Naive B cell (primary cell): ENCODE data around the gene CBR4. TPM values are rescaled to one million over a fixed set of nuclear protein-coding genes. Genes with fewer than 3 reads are reported as not detected.
"Not testable (repeated sequence)": the region's sequence is repeated elsewhere in the genome, so short reads cannot be mapped to it uniquely, and the experiment has no call there.

Source experiments
- ATAC-seq, 2 donors: fragments of 150-1000 bp; cut with Tn5 transposase; 2 replicates each; pipeline ENCODE4 v1.10.0; 2021; ENCODE audit warnings: low read depth in 2 of 2, mild to moderate bottlenecking in 2 of 2, moderate library complexity in 2 of 2
- DNase-seq: peaks from one replicate; pipeline ENCODE4 v3.0.0; 2022
- H3K27ac Mint-ChIP-seq, 6 donors: one replicate each; pipeline ENCODE4 v1.8.0; 2020 to 2022; ENCODE audit warnings: mild to moderate bottlenecking in 6 of 6, mixed read lengths in 6 of 6, moderate library complexity in 5 of 6, inconsistent platforms in 2 of 6
- H3K27me3 Mint-ChIP-seq, 3 donors: one replicate each; pipeline ENCODE4 v1.8.0; 2021 to 2022; ENCODE audit warnings: mixed read lengths in 3 of 3, mild to moderate bottlenecking in 1 of 3
- H3K36me3 Mint-ChIP-seq, 2 donors: one replicate each; pipeline ENCODE4 v1.8.0; 2020 to 2022; ENCODE audit warnings: mixed read lengths in 2 of 2, inconsistent platforms in 1 of 2, mild to moderate bottlenecking in 1 of 2
- H3K4me1 Mint-ChIP-seq, 3 donors: one replicate each; pipeline ENCODE4 v1.8.0; 2020 to 2022; ENCODE audit warnings: mixed read lengths in 3 of 3, inconsistent platforms in 1 of 3, mild to moderate bottlenecking in 1 of 3, moderate library complexity in 1 of 3
- H3K4me3 Mint-ChIP-seq, 8 donors: one replicate each; pipeline ENCODE4 v1.8.0; 2020 to 2022; ENCODE audit warnings: mild to moderate bottlenecking in 8 of 8, mixed read lengths in 8 of 8, moderate library complexity in 8 of 8, inconsistent platforms in 2 of 8
- H3K9me3 Mint-ChIP-seq, 7 donors: one replicate each; pipeline ENCODE4 v1.8.0; 2020 to 2022; ENCODE audit warnings: mixed read lengths in 7 of 7, mild to moderate bottlenecking in 5 of 7, inconsistent platforms in 2 of 7, moderate library complexity in 1 of 7
- polyA plus RNA-seq, 6 donors: library from polyadenylated mRNA; unstranded; fragments of 300-500 nt; fragmentation: Illumina TruSeq; gene quantifications; one replicate each; pipeline ENCODE4 v1.2.3, GENCODE V29; 2021; ENCODE audit warnings: low read depth in 6 of 6

Gene CBR4
- polyA plus RNA-seq, 6 donors from 2014 or later: 0.14 to 10.5 (median 7.4) TPM

- Mint-ChIP-seq H3K27ac (no peak overlapping the region), H3K27me3 (no peaks in the 10 kb centered on the region), H3K4me1 (no peaks in the 10 kb centered on the region), H3K4me3 (no peak overlapping the region), H3K9me3 (no peaks in the 10 kb centered on the region), H3K36me3 (no peaks in the 10 kb centered on the region)
- ATAC-seq (no peak), DNase-seq (no peak)
These were observed 34.8 kb upstream of the CBR4 start for GRCh38 chr4:169044714-169045447.

- H3K27ac Mint-ChIP-seq: no peak overlapping the region
- no peaks in the 10 kb centered on the region for H3K4me1 Mint-ChIP-seq
- no peaks in the 10 kb centered on the region for H3K36me3 Mint-ChIP-seq
- no peak for ATAC-seq
- no peak for DNase-seq
- no peak overlapping the region for H3K4me3 Mint-ChIP-seq
- no peaks in the 10 kb centered on the region for H3K27me3 Mint-ChIP-seq
- no peaks in the 10 kb centered on the region for H3K9me3 Mint-ChIP-seq
These were observed 32.6 kb upstream of the CBR4 start for GRCh38 chr4:169042608-169043007.

DNA sequence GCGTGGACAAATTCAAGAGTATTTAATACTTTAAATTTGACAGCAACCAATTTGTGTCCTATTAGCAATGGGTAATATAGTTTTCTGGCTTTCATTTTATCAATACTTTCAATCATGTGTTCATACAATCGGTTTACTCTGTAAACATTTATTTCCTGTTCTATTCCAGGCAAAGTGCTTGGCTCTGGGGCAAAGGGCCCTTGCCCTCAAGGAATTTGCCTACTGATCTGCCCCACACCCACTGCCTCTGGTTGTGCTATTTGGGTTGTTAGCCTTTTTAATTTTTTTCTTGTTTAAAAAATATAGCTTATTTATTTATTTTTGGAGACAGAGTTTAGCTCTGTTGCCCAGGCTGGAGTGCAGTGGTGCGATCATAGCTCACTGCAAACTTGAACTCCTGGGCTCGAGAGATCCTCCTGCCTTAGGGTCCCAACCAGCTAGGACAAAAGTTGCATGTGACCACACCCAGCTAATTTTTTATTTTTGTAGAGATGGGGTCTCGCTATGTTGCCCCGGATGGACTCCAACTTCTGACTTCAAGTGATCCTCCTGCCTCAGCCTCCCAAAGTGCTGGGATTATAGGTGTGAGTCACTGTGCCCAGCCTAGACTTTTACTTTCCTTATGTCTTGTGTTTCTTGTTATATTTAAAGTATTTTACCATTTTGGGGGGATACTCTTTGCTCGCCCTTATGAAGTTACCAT lies 30.7 kb upstream of the CBR4 start:
- ATAC-seq: no peak
- H3K27ac Mint-ChIP-seq: no peak overlapping the region
- no peak overlapping the region for H3K4me3 Mint-ChIP-seq
- no peak for DNase-seq
- no peaks in the 10 kb centered on the region for H3K9me3 Mint-ChIP-seq
- H3K36me3 Mint-ChIP-seq: no peaks in the 10 kb centered on the region
- no peaks in the 10 kb centered on the region for H3K4me1 Mint-ChIP-seq
- no peaks in the 10 kb centered on the region for H3K27me3 Mint-ChIP-seq

- ATAC-seq: no peak
- no peak for DNase-seq
- H3K4me1 Mint-ChIP-seq: no peaks in the 10 kb centered on the region
- no peaks in the 10 kb centered on the region for H3K9me3 Mint-ChIP-seq
- H3K36me3 Mint-ChIP-seq: no peaks in the 10 kb centered on the region
- no peaks in the 10 kb centered on the region for H3K27me3 Mint-ChIP-seq
- no peak overlapping the region for H3K4me3 Mint-ChIP-seq
- H3K27ac Mint-ChIP-seq: no peak overlapping the region
These were observed 29.3 kb upstream of the CBR4 start for GRCh38 chr4:169039251-169039954.

GRCh38 chr4:169037506-169037905 lies 27.5 kb upstream of the CBR4 start:
- H3K27me3 Mint-ChIP-seq: peaks cover 1 to 4% (median 2%) of the 10 kb centered on the region in 3 donors
- no peaks in the 10 kb centered on the region for H3K4me1 Mint-ChIP-seq
- no peak overlapping the region for H3K27ac Mint-ChIP-seq
- no peaks in the 10 kb centered on the region for H3K9me3 Mint-ChIP-seq
- no peak for DNase-seq
- ATAC-seq: no peak
- H3K36me3 Mint-ChIP-seq: no peaks in the 10 kb centered on the region
- no peak overlapping the region for H3K4me3 Mint-ChIP-seq

- not testable (repeated sequence) for H3K4me1 Mint-ChIP-seq, DNase-seq, H3K27ac Mint-ChIP-seq, ATAC-seq, H3K9me3 Mint-ChIP-seq, H3K27me3 Mint-ChIP-seq, H3K4me3 Mint-ChIP-seq, H3K36me3 Mint-ChIP-seq
These were observed 26.0 kb upstream of the CBR4 start for GRCh38 chr4:169035871-169036620.

- H3K36me3 Mint-ChIP-seq: no peaks in the 10 kb centered on the region
- H3K4me1 Mint-ChIP-seq: no peaks in the 10 kb centered on the region
- H3K27me3 Mint-ChIP-seq: peaks cover 4 to 10% (median 9%) of the 10 kb centered on the region in 3 donors
These were observed 23.6 kb upstream of the CBR4 start for GRCh38 chr4:169033660-169034059.

DNA sequence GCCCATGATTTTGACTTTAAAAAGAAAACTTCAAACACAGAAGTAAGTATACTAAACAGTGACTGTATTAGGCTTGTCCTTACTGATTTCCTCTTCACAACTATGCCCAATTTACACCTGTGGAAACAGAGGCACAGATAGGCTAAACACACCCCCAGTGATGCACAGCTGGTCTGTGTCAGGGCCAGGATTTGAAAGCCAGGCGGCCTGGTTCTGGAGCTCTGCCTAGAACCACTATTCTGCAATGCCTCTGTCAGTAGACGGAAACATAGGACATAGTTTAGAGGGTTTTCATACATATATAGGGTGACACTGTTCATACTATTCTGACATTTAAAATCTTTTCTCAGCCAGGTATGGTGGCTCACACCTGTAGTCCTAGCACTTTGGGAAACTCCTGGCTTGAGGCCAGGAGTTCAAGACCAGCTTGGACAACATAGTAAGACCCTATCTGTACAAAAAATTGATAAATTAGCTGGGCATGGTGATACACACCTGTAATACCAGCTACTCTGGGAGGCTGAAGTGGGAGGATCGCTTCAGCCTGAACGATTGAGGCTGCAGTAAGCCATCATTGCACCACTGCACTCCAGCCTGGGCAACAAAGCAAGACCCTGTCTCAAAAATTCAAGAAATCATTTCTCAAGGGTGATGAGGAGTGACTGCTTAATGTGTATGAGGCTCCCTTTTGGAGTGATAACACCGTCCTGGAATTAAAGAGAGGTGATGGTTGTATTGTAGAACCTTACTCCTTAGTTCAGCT lies 23.0 kb upstream of the CBR4 start:
- Mint-ChIP-seq H3K27ac (no peak overlapping the region), H3K9me3 (no peaks in the 10 kb centered on the region), H3K27me3 (peaks cover 4 to 12% (median 10%) of the 10 kb centered on the region in 3 donors), H3K4me3 (no peak overlapping the region), H3K36me3 (no peaks in the 10 kb centered on the region), H3K4me1 (no peaks in the 10 kb centered on the region)
- ATAC-seq (no peak), DNase-seq (no peak)

More at GRCh38 chr4:169033660-169034059, 23.6 kb upstream of the CBR4 start:
- ATAC-seq: no peak
- H3K27ac Mint-ChIP-seq: no peak overlapping the region
- no peak overlapping the region for H3K4me3 Mint-ChIP-seq
- no peaks in the 10 kb centered on the region for H3K9me3 Mint-ChIP-seq
- DNase-seq: no peak

DNA sequence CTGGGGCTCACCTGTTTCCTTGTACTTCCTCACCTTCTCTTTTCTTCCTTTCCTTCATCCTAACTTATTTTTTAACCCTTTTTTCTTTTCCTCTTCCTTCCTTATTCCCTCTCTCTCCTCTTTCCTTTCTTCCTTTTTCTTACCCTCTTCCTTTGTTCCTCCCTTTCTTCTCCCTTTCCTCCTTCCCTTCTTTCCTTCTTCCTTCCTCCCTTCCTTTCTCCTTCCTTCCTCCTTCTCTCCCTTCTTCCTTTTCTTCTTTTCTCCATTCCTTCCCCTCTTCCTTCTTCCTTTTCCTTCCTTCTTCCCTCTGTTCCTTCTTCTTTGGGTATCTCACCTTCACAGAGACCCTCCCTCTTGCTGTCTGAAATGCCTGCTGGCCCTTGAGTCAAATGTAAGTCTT lies 22.1 kb upstream of the CBR4 start:
- Mint-ChIP-seq H3K9me3 (no peaks in the 10 kb centered on the region), H3K4me1 (no peaks in the 10 kb centered on the region), H3K27me3 (peaks cover 4 to 12% (median 10%) of the 10 kb centered on the region in 3 donors), H3K36me3 (no peaks in the 10 kb centered on the region), H3K4me3 (no peak overlapping the region), H3K27ac (no peak overlapping the region)
- DNase-seq: no peak
- ATAC-seq: no peak

DNA sequence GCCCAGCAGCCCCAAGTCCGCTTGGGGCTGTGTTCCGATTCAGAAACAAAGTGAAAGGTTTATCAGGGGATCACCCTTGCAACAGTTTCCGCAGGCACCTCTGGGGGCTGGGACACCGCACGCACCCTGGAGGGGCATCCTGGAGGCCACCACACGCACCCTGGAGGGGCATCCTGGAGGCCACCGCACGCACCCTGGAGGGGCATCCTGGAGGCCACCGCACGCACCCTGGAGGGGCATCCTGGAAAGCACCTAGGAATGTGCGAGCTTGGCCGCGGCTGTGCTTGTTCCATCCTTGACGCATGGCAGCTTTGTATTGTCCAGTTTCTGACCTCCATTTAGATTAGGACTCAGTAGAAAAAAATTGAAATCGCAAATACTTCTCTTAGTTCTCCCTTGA lies 21.3 kb upstream of the CBR4 start:
- ATAC-seq: no peak
- Mint-ChIP-seq H3K9me3 (no peaks in the 10 kb centered on the region), H3K4me1 (no peaks in the 10 kb centered on the region), H3K4me3 (no peak overlapping the region), H3K27ac (peak overlapping the region in 1 of 6 donors; percentile 10), H3K27me3 (peaks cover 4 to 14% (median 13%) of the 10 kb centered on the region in 3 donors), H3K36me3 (no peaks in the 10 kb centered on the region)
- DNase-seq: no peak

DNA sequence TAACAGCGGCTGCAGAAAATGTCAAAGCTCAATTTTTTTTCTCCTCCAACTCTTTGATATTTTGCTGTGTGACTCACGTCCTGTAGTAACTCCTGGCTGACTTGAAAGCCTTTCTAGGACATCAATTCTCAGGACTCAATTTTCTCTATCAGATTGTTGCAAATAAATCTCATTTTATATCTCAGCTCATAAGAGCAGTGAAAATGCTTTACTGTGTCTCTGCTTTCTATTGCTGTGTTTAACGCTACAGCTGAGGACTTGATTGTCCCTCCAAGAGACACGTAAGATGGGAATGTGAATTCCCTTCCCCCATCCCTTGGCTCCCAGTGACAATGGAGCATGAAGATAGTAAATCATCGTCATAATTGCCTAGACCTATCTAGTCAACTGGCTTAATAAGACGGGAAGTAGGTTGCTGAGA lies 20.5 kb upstream of the CBR4 start:
- no peak for DNase-seq
- no peak for ATAC-seq
- Mint-ChIP-seq H3K36me3 (no peaks in the 10 kb centered on the region), H3K9me3 (no peaks in the 10 kb centered on the region), H3K4me1 (no peaks in the 10 kb centered on the region), H3K4me3 (no peak overlapping the region), H3K27ac (no peak overlapping the region), H3K27me3 (peaks cover 4 to 19% (median 19%) of the 10 kb centered on the region in 3 donors)

GRCh38 chr4:169029947-169030346 lies 19.9 kb upstream of the CBR4 start:
- no peaks in the 10 kb centered on the region for H3K36me3 Mint-ChIP-seq
- no peak overlapping the region for H3K27ac Mint-ChIP-seq
- no peaks in the 10 kb centered on the region for H3K4me1 Mint-ChIP-seq
- DNase-seq: no peak
- ATAC-seq: no peak
- no peaks in the 10 kb centered on the region for H3K9me3 Mint-ChIP-seq
- no peak overlapping the region for H3K4me3 Mint-ChIP-seq
- H3K27me3 Mint-ChIP-seq: peaks cover 4 to 19% (median 19%) of the 10 kb centered on the region in 3 donors

DNA sequence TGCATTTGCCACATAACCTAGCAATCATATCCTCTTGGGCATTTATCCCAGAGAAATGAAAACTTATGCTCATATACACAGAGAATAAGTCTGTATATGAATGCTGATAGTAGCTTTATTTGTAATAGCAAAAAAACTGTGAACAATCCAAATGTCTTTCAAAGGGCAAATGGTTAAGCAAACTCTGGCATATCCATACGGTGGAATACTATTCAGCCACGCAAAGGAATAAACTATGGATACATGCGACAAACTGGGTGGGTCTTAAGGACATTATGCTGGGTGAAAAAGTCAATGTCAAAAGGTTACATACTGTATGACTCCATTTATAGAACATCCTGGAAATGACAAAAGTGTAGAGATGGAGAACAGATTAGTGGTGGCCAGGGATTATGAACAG lies 17.6 kb upstream of the CBR4 start:
- peaks cover 0 to 19% (median 19%) of the 10 kb centered on the region in 3 donors for H3K27me3 Mint-ChIP-seq
- DNase-seq: no peak

More for the DNA sequence above, 17.6 kb upstream of the CBR4 start:
- no peaks in the 10 kb centered on the region for H3K4me1 Mint-ChIP-seq
- no peak overlapping the region for H3K4me3 Mint-ChIP-seq
- H3K9me3 Mint-ChIP-seq: no peaks in the 10 kb centered on the region
- ATAC-seq: no peak
- H3K36me3 Mint-ChIP-seq: no peaks in the 10 kb centered on the region
- H3K27ac Mint-ChIP-seq: peak overlapping the region in 1 of 6 donors; percentile 8
